ENCODE results near the gene TMEM130. TPM values are rescaled to one million over a fixed set of nuclear protein-coding genes. Genes with fewer than 3 reads are reported as not detected.

The TMEM130 gene
- total RNA-seq, 4 donors from 2014 or later: 0.30 to 5.7 (median 1.8) TPM

DNA sequence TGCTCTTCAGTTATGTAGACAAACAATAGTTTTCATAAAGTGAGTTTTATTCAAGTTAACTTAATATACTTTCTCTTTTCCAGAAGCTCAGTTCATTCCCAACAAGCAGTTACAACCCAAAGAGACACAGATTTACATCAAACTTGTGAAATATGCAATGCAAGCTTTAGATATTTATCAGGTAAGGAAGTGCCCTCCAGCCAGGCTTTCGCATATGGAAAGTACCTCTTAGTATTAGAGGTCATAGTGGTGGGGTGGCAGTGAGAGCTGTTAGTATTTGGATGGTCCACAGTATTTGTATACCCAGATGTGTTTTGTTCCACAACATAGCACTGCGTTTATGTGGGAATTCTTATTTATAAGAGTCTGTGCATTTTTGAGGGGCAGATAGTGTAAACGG is 40.6 kb upstream of the TMEM130 start:
- Histone ChIP-seq H3K27ac (no peak overlapping the region), H3K4me1 (no peaks in the 10 kb centered on the region), H3K9me3 (no peaks in the 10 kb centered on the region), H3K4me3 (no peak overlapping the region), H3K36me3 (peaks cover 2 to 96% (median 31%) of the 10 kb centered on the region in 3 donors), H3K27me3 (no peaks in the 10 kb centered on the region)
- WGBS, 2 donors: 87 to 95% methylated on average over 3 of the region's 3 CpGs
- DNase-seq (ENCODE audit: low spot score in 2 of 2): no peak
- TF ChIP-seq POLR2A (IDR thresholded peaks at IDR 0.05): no peak

DNA sequence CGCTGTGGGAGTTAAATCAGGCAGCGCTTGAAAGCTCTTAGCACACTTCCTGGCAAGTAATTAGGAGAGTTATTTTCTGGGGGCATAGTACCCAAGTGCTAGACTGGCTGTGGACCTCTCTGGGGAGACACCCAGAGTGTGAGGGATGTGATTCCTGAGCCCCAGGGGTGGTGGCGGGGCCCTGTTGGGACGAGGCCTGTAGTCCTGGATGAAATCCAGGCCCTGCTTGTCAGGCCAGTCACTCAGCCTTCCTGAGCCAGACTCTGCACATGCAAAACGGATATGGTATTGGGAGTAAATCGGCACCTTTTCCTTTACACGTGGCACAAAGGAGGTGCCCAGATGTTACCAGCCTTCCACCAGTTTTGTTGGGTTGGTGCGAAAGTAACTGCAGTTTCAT is 39.7 kb upstream of the TMEM130 start:
- no peaks in the 10 kb centered on the region for H3K9me3 ChIP-seq
- TF ChIP-seq, protein P1, sequence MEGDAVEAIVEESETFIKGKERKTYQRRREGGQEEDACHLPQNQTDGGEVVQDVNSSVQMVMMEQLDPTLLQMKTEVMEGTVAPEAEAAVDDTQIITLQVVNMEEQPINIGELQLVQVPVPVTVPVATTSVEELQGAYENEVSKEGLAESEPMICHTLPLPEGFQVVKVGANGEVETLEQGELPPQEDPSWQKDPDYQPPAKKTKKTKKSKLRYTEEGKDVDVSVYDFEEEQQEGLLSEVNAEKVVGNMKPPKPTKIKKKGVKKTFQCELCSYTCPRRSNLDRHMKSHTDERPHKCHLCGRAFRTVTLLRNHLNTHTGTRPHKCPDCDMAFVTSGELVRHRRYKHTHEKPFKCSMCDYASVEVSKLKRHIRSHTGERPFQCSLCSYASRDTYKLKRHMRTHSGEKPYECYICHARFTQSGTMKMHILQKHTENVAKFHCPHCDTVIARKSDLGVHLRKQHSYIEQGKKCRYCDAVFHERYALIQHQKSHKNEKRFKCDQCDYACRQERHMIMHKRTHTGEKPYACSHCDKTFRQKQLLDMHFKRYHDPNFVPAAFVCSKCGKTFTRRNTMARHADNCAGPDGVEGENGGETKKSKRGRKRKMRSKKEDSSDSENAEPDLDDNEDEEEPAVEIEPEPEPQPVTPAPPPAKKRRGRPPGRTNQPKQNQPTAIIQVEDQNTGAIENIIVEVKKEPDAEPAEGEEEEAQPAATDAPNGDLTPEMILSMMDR (IDR thresholded peaks at IDR 0.05): no peak
- TF ChIP-seq EP300 (IDR thresholded peaks at IDR 0.05): no peak
- TF ChIP-seq POLR2A (IDR thresholded peaks at IDR 0.05): no peak
- H3K4me1 ChIP-seq: no peaks in the 10 kb centered on the region
- DNase-seq (ENCODE audit: low spot score in 2 of 2): no peak
- H3K27ac ChIP-seq: no peak overlapping the region
- no peaks in the 10 kb centered on the region for H3K27me3 ChIP-seq
- WGBS, 2 donors: 96% methylated on average over 8 of the region's 8 CpGs
- no peak overlapping the region for H3K4me3 ChIP-seq
- H3K36me3 ChIP-seq: peaks cover 2 to 100% (median 31%) of the 10 kb centered on the region in 3 donors

DNA sequence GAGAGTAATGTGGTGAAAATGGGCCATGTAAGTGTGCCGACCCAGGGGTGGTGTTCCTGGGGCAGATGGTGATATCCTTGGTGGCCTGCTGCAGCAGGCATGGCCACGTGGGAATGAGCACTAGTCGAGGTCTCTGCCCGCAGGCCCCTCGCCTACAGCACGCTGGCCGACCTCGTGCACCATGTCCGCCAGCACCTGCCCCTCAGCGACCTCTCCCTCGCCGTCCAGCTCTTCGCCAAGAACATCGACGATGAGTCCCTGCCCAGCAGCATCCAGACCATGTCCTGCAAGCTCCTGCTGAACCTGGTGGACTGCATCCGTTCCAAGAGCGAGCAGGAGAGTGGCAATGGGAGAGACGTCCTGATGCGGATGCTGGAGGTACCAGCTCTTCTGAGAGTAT is 38.8 kb upstream of the TMEM130 start:
- H3K9me3 ChIP-seq: no peaks in the 10 kb centered on the region
- no peaks in the 10 kb centered on the region for H3K4me1 ChIP-seq
- H3K4me3 ChIP-seq: no peak overlapping the region
- no peak for DNase-seq (ENCODE audit: low spot score in 2 of 2)
- WGBS, 2 donors: 89 to 92% methylated on average over 19 of the region's 19 CpGs
- no peaks in the 10 kb centered on the region for H3K27me3 ChIP-seq
- peaks cover 2 to 100% (median 35%) of the 10 kb centered on the region in 3 donors for H3K36me3 ChIP-seq
- TF ChIP-seq EP300 (IDR thresholded peaks at IDR 0.05) (no peak), POLR2A (IDR thresholded peaks at IDR 0.05) (no peak)
- TF ChIP-seq, protein P1 (IDR thresholded peaks at IDR 0.05): no peak
- no peak overlapping the region for H3K27ac ChIP-seq

DNA sequence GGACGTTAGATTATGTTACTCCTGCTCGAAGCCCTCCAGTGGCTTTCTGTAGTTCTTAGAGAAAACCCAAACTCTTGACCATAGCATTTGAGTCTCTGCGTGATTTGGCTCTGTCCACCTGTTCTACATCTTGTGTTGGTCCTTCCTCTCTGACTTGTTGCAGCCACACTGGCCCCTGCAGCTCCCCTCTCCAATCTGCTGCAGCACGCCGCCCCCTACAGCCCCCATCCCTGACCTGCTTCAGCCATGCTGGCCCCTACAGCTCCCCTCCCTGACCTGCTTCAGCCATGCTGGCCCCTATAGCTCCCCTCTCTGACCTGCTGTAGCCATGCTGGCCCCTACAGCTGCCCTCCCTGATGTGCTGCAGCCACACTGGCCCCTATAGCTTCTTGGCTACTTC is 37.8 kb upstream of the TMEM130 start:
- Histone ChIP-seq H3K27me3 (no peaks in the 10 kb centered on the region), H3K4me3 (no peak overlapping the region), H3K27ac (no peak overlapping the region), H3K36me3 (peaks cover 2 to 100% (median 36%) of the 10 kb centered on the region in 3 donors), H3K9me3 (no peaks in the 10 kb centered on the region), H3K4me1 (no peaks in the 10 kb centered on the region)
- no peak for DNase-seq (ENCODE audit: low spot score in 2 of 2)
- WGBS, 2 donors: 89 to 90% methylated on average over 5 of the region's 5 CpGs
- TF ChIP-seq, protein P1 (IDR thresholded peaks at IDR 0.05): no peak
- TF ChIP-seq EP300 (IDR thresholded peaks at IDR 0.05) (no peak), POLR2A (IDR thresholded peaks at IDR 0.05) (no peak)

DNA sequence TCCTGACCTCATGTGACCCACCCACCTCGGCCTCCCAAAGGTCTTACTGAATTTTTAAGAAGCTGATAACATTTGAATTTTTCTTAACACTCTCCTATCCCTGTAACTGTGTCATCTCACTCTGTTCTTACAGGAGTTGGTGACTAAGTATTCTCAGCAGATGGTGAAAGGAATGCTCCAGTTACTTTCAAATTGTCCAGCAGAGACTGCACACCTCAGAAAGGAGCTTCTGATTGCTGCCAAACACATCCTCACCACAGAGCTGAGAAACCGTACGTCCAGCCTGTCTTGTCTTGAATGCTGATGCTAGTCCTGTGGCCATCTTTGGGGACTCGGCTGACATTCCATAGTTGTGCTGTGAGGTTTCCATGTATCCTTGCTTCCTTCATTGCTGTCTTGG is 33.4 kb upstream of the TMEM130 start:
- H3K36me3 ChIP-seq: peaks cover 0 to 100% (median 26%) of the 10 kb centered on the region in 3 donors
- WGBS, 2 donors: 91 to 95% methylated on average over 4 of the region's 4 CpGs
- no peak for TF ChIP-seq EP300 (IDR thresholded peaks at IDR 0.05)
- TF ChIP-seq, protein P1 (IDR thresholded peaks at IDR 0.05): no peak
- no peak for TF ChIP-seq POLR2A (IDR thresholded peaks at IDR 0.05)
- H3K27ac ChIP-seq: no peak overlapping the region
- no peaks in the 10 kb centered on the region for H3K4me1 ChIP-seq
- no peak for DNase-seq (ENCODE audit: low spot score in 2 of 2)
- no peaks in the 10 kb centered on the region for H3K27me3 ChIP-seq
- H3K4me3 ChIP-seq: no peak overlapping the region
- no peaks in the 10 kb centered on the region for H3K9me3 ChIP-seq

DNA sequence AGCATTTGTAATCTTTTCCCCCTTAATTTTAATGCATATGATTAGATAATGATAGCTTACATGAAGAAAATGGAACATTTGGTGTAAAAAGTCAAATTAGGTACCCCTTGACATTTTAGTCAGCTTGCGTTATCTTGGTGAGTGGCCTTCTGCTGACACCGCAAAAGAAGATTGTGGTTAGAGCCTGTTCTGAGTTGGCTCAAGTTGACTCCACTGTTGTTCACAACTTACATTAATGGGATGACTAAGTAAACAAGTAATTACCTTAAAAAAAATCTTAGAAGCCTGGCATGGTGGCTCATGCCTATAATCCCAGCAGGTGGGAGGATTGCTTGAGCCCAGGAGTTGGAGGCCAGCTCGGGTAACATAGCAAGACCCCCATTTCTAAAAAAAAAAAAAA is 32.7 kb upstream of the TMEM130 start:
- peaks cover 0 to 100% (median 21%) of the 10 kb centered on the region in 3 donors for H3K36me3 ChIP-seq
- no peaks in the 10 kb centered on the region for H3K27me3 ChIP-seq
- 91 to 92% methylated on average over 3 of the region's 3 CpGs for WGBS, 2 donors
- H3K9me3 ChIP-seq: no peaks in the 10 kb centered on the region
- no peaks in the 10 kb centered on the region for H3K4me1 ChIP-seq
- no peak overlapping the region for H3K4me3 ChIP-seq
- no peak for TF ChIP-seq POLR2A (IDR thresholded peaks at IDR 0.05)
- no peak overlapping the region for H3K27ac ChIP-seq
- no peak for DNase-seq (ENCODE audit: low spot score in 2 of 2)
